SH-SY5Y (cell line): ENCODE measurements around the gene PCGF1.

Experiments
- GATA2 ChIP-seq: IDR thresholded peaks from 2 replicates; pipeline ENCODE4 v1.6.1; 2011; ENCODE audit warnings: mild to moderate bottlenecking, low read depth, low read length
- GATA3 ChIP-seq: IDR thresholded peaks from 2 replicates; pipeline ENCODE4 v1.6.1; 2011; ENCODE audit warnings: low read depth, mild to moderate bottlenecking, low read length, moderate library complexity

DNA sequence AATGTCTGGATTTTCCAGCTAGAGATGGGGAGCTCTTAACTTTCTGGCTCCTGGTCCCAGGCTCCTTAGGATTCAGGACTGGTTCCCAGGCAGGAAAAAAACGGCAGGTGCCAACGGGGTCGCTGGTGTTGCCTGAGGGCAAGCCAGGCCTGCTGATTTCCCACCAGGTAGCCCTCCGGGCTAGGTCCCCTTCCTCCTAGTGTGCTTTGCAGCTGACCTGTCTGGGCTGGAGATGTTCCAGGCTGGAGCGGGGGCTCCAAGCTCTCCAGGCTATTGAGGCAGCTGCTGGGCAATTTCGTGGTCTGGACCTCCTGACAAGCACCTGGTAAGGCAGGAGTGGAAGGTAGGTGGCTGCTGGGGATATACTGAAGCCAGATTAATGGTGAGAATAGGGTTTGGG lies 33.0 kb downstream of the PCGF1 start:
- TF ChIP-seq GATA2 (no peak), GATA3 (no peak)
